Upper lobe of left lung (tissue), 4 donors: Measurements from ENCODE around the gene UIMC1.

Experiments
- CTCF ChIP-seq, 6 experiments: fragments of 450-650 bp in 4 of 6; fragments of 200-600 bp in 2 of 6; sonication (generic) in 2 of 6; IDR thresholded peaks; one replicate each; pipeline ENCODE4 v1.5.1; 2016 to 2019; ENCODE audit warnings: antibody characterized with exemption in 6 of 6
- POLR2A ChIP-seq, 4 donors: fragments of 450-650 bp; IDR thresholded peaks; one replicate each; pipeline ENCODE4 v1.5.1; 2016 to 2017; ENCODE audit warnings: antibody characterized with exemption in 4 of 4, mild to moderate bottlenecking in 2 of 4

- TF ChIP-seq POLR2A (IDR thresholded peaks at IDR 0.05), result no peak
- no peak for TF ChIP-seq CTCF (IDR thresholded peaks at IDR 0.05)
These were observed 99.8 kb downstream of the UIMC1 start for GRCh38 chr5:176906796-176907195.
